Activated CD8-positive, alpha-beta memory T cell treated with anti-CD3 and anti-CD28 coated beads for 4 hours (primary cell): ENCODE measurements around the gene NMD3.

Experiments used
- DNase-seq, 2 donors: peaks; one replicate each; pipeline ENCODE4 v3.0.0-alpha.2; 2020; ENCODE audit warnings: low read depth in 2 of 2

NMD3 gene

DNA sequence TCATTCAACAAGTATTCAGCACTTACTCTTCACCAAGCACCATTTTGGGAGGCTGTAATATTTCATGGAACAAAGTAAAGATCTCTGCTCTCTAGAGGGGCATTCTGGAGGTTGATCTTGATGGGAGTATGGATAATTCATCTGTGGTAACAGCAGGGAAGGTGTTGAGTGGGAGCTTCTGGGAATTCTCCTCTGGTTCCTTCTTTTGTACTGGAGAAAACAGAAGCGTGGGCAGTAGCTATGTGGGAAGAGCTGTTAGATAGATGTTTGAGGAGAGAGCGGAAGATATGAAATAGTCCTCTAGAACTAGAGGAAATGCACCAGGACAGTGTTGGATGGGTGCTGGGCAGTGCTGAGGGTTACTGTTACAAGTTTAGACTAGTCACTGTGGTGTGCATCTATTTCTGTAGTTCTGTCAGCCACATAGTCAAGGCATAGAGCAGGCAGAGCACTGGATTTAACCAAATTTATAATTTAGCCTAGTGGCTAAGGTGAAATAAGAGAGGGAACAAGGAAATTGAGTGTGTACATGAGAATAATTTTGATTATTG, 9.6 kb downstream of the NMD3 start:
- no peak for DNase-seq

DNA sequence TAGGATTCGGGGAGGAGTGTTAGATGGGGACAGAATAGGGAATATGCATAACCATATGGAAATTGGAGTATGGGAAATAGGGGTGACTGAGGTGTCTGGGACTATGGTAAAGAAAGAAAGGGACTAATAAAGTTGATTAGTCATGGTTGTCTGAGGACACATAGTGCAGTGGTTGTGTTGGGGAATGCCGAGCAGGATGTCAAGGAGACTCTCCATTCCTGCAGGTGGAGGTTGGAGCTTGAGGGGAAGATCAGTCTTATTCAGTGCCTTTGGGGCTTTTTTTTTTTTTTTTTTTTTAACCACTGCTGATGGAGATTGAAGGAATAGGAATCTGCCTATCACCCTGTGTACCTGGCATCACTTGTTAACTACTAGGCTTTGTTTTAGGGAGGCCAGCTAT, 10.8 kb downstream of the NMD3 start:
- no peak for DNase-seq

DNA sequence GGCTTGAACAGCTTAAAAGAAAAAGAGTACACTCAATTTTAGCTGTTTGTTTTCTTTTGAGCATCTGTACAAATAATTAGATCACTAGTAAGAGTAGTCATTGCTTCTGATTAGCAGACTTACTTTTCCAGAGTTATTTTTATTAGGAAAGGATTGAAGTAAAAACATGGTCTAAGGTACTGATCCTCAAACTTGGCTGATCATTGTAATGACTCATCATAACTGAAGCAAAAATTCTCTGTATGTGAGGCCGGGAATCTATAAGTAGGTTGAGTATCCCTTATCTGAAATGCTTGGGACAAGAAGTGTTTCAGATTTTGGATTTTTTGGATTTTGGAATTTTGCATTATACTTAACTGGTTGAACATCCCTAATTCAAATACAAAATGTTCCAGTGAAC, 12.4 kb downstream of the NMD3 start:
- no peak for DNase-seq

- no peak for DNase-seq
These were observed 15.1 kb downstream of the NMD3 start for GRCh38 chr3:161236240-161236639.

- DNase-seq = no peak
These were observed 18.6 kb downstream of the NMD3 start for GRCh38 chr3:161239700-161240099.

GRCh38 chr3:161244538-161244937, 23.4 kb downstream of the NMD3 start:
- DNase-seq = no peak

DNA sequence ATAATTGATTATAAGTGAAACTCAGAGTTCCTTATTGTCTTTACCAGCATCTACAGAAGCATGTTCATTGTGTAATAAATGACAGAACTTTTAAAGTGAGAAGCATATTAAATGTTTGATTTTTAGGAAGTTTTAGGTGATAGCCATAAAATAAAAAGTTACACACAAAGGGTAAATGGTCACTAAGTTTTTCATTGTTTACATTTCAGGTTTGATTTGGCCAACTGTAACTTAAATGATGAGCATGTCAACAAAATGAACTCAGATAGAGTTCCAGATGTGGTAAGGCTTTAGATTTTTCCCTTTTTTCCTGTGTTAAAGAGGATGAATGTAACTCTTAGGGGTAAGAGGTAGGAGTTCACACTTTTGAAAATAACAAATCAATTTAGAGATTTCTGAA, 25.9 kb downstream of the NMD3 start:
- no peak for DNase-seq

GRCh38 chr3:161250116-161250515, 29.0 kb downstream of the NMD3 start:
- DNase-seq = no peak

DNA sequence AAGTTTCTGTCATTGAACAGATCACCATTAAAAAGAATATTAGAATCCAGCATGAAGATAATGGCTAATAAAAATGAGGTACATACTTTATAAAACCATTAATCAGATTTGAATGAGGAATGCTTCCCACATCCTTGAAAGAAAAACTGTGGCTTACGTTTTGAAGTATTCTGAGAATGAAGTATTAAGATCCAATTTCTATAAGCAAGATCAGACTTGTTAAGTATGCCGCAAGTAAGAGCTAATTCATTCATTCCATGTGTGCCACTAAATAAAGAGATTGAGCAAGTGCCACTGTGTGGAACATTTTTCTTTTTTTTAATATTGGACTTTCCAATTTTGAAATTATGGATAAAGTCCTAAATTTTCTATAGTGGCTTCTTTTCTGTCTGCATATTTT, 30.6 kb downstream of the NMD3 start:
- DNase-seq = no peak

- no peak for DNase-seq
These were observed 31.0 kb downstream of the NMD3 start for GRCh38 chr3:161252143-161252542.

- no peak for DNase-seq
These were observed 32.6 kb downstream of the NMD3 start for GRCh38 chr3:161253711-161254110.

DNA sequence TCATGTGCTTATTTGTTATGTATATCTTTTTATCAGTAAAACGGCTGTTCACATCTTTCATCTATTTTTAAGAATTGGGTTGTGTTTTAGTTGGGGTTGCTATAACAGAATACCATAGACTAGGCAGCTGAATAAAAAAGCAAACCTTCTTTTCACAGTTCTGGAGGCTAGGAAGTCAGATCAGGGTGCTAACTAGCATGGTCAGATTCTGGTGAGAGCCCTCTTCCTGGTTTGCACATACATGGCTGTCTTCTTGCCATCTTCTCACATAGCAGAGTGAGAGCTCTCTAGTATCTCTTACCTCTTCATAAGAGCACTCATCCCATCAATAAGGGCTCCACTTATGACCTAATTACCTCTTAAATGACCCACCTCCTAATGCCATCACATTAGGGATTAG, 33.8 kb downstream of the NMD3 start:
- no peak for DNase-seq

DNA sequence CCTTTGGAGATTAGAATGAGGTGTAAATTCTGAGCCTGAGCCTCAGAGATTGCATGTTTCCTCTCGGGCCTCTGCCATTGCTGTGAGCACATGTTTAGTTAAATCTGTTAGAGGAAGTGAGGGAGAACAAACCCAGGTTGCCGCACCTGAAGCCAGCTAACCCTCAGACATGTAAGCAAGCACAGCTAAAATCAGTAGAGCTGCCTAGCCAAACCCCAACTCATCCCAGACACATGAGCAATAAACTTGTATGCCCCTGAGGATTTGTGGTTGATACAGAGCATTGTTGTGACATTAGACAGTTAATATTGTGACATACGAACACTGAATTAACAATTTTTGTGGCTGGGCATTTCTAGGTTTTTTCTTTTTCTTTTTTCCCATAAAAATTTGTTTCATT, 41.9 kb downstream of the NMD3 start:
- DNase-seq = no peak

DNA sequence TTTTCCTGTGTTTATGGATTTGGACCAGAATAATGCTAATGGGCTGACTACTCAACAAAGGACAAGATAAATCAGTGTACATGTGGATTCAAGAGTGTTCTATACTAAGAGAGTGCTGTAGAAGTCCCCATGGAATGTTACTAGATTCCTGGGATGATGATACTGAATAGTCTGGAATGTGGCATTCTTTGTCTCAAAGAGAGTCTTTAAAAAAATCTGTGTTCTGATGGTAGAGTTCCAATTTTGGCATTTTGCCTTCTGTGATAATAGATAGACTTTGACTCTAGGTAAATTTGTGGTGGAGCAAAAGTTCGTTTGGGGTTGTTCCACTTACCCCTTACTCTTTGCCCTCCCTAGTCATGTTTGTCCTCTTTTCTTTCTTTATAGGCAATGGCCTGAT, 43.7 kb downstream of the NMD3 start:
- DNase-seq = no peak

GRCh38 chr3:161265916-161266571, 44.9 kb downstream of the NMD3 start:
- DNase-seq = no peak

DNA sequence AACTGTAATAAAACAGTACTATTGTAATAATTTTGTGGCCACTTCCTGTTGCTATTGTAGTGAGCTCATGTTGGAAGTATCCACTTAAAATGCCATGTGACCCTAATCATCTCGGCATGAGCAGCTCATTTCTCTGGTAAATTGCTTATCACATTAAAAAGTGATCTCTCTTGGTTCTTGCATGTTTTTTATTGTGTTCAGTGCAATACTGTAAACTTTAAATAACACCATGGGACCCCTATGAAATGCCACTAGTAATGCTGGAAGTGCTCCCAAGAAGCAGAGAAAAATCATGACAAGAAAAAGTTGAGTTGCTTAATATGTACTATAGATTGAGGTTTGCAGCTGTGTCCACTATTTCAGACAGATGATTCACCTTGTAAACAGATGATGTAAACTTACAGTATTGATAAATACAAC, 45.6 kb downstream of the NMD3 start:
- DNase-seq = no peak

GRCh38 chr3:161267646-161268045, 46.5 kb downstream of the NMD3 start:
- no peak for DNase-seq

GRCh38 chr3:161268601-161269000, 47.5 kb downstream of the NMD3 start:
- DNase-seq = no peak

DNA sequence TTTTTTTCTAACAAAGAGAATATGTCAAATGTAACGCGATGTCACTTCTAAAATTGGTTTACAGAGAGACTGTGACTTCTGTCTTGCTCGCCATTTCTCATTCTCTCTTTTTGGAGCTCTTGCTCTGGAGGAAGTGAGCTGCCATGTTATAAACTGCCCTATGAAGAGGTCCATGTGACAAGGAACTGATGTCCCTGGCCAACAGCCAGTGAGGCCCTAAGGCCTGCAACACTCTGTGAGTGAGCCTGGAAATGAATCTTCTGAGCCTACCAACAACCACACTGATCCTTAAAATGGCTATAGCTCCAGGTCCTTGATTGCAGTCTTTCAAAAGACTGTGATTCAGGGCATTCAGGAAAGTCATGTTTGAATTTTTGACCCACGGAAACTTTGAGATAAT, 49.9 kb downstream of the NMD3 start:
- DNase-seq = no peak

GRCh38 chr3:161271646-161272045, 50.5 kb downstream of the NMD3 start:
- no peak for DNase-seq

GRCh38 chr3:161272524-161272923, 51.4 kb downstream of the NMD3 start:
- no peak for DNase-seq

- no peak for DNase-seq
These were observed 52.6 kb downstream of the NMD3 start for GRCh38 chr3:161273589-161274218.

DNA sequence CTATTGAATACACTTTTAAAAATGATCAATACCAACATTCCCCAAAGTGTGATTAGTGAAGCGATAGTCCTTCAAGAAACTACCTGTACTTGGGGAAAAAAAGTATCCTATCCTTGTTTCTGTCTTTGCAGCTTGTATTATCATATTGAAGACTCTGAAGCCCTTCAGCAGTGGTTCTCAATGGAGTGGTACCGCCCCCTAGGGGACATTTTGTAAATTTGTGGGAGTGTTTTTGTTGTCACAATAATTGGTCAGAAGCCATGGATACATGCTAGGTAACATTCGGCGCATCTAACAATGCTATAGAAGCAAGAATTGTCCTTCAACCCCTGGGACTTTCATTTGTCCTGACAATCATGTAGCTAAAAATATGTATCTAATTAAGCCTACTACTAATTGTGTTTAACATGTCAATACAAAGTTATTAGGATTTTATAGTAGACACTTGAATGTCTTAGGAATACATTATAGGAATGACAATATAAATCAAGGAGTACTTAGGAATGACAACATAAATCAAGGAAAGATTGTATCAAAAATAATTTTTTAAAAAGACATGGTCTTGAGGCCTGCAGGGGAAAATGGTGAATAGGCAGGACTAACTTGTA, 53.7 kb downstream of the NMD3 start:
- DNase-seq = peak in 1 of 2 donors; percentile 7
